Measurements from ENCODE around the gene JCAD. TPM values are rescaled to one million over a fixed set of nuclear protein-coding genes. Genes with fewer than 3 reads are reported as not detected.

JCAD gene
- total and polyA plus RNA-seq, 2 of the 8 experiments (the other 6 are each of a cell fraction or from before 2014, with no cell fraction given) = 0.56 to 5.2 TPM

DNA sequence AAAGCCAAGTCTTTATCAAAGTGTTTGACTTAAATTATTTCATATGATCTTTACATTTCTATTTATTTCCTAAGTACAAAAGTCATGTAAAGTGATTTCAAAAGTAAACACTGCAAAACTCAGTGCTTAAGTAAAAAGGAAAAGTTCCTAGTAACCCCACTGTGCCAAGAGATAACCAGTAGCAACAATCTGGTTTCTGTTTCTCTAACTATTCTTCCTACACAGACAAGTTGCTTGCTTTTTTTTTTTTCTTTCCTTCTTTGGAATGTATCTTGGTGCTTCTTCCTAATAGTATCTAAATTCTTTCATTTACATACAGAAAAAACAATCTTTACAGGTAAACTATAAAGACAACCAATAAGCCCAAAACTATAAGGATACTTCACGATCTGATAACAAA is 3.1 kb downstream of the JCAD start:
- no peak overlapping the region for H3K9ac ChIP-seq (replicated peaks in 1 of 4; ENCODE audit: extremely low read depth in 1 of 4, low read depth in 3 of 4, low read length in 3 of 4)
- H3K9me3 ChIP-seq (ENCODE audit: insufficient read depth in 2 of 2, low read depth in 1 of 2, low read length in 1 of 2) = no peaks in the 10 kb centered on the region
- no peak overlapping the region for H3K4me3 ChIP-seq (ENCODE audit: extremely low read depth in 1 of 4, insufficient read depth in 2 of 4, low read depth in 3 of 4, low read length in 4 of 4)
- POLR2A ChIA-PET (ENCODE audit: partially characterized antibody) = no interaction called here
- TF ChIP-seq ZNF274 (IDR thresholded peaks at IDR 0.05; ENCODE audit: borderline replicate concordance, extremely low read depth, low read length) = no peak
- no peak for TF ChIP-seq TCF12 (IDR thresholded peaks at IDR 0.05; ENCODE audit: low read depth, low read length)
- no peak for TF ChIP-seq CBX5 (IDR thresholded peaks at IDR 0.05; ENCODE audit: low read depth, low read length)
- TF ChIP-seq SUZ12 (IDR thresholded peaks at IDR 0.05; ENCODE audit: low read length) = no peak
- no peak for TF ChIP-seq SP1 (IDR thresholded peaks at IDR 0.05; ENCODE audit: low read depth, low read length)
- no peak for TF ChIP-seq SIX5 (IDR thresholded peaks at IDR 0.05; ENCODE audit: low read depth, low read length)
- TF ChIP-seq, protein P1, sequence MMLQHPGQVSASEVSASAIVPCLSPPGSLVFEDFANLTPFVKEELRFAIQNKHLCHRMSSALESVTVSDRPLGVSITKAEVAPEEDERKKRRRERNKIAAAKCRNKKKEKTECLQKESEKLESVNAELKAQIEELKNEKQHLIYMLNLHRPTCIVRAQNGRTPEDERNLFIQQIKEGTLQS (IDR thresholded peaks at IDR 0.05; ENCODE audit: insufficient read depth, low read depth, low read length) = no peak
- TF ChIP-seq TAF7 (optimal IDR thresholded peaks at IDR 0.05; ENCODE audit: borderline replicate concordance, low read depth, low read length) = no peak
- TF ChIP-seq, protein P2, sequence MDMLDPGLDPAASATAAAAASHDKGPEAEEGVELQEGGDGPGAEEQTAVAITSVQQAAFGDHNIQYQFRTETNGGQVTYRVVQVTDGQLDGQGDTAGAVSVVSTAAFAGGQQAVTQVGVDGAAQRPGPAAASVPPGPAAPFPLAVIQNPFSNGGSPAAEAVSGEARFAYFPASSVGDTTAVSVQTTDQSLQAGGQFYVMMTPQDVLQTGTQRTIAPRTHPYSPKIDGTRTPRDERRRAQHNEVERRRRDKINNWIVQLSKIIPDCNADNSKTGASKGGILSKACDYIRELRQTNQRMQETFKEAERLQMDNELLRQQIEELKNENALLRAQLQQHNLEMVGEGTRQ (IDR thresholded peaks at IDR 0.05; ENCODE audit: low read length) = no peak
- no peak for TF ChIP-seq CBX8 (IDR thresholded peaks at IDR 0.05; ENCODE audit: borderline replicate concordance, low read depth, low read length)
- TF ChIP-seq CREB1 (IDR thresholded peaks at IDR 0.05) = no peak
- no peak overlapping the region for H2BK5ac ChIP-seq (ENCODE audit: low read depth, low read length)
- H2AFZ ChIP-seq (ENCODE audit: low read length) = no peak overlapping the region
- FAIRE-seq = no peak
- no peak overlapping the region for H4K91ac ChIP-seq (replicated peaks; ENCODE audit: insufficient read length, low read length)
- H2BK12ac ChIP-seq (ENCODE audit: low read depth, low read length) = no peak overlapping the region
- no peak overlapping the region for H3K23ac ChIP-seq (ENCODE audit: insufficient read length)
- no peak overlapping the region for H3K4me2 ChIP-seq (ENCODE audit: insufficient read depth in 1 of 2, low read depth in 2 of 2, low read length in 2 of 2)
- H3K18ac ChIP-seq (ENCODE audit: extremely low read depth, low read length) = no peak overlapping the region
- H4K5ac ChIP-seq (ENCODE audit: insufficient read length, low read depth, low read length) = no peak overlapping the region
- H3K4me1 ChIP-seq (replicated peaks in 1 of 4; ENCODE audit: control insufficient read depth in 3 of 4, insufficient read depth in 4 of 4, low read length in 3 of 4) = peaks cover 4 to 15% (median 14%) of the 10 kb centered on the region in 4 experiments
- no peak overlapping the region for H3K4ac ChIP-seq (replicated peaks; ENCODE audit: insufficient read length, low read depth, low read length)
- H2BK120ac ChIP-seq (replicated peaks; ENCODE audit: low read depth, low read length) = no peak overlapping the region
- H2BK20ac ChIP-seq (ENCODE audit: low read length) = no peak overlapping the region
- 69% methylated on average over 1 of the region's 1 CpG; no CpG with 5 or more reads in 1 of the 2 experiments for WGBS, 2 experiments (ENCODE audit: extremely low coverage in 1 of 2, insufficient coverage in 1 of 2, insufficient read length in 1 of 2, insufficient replicate concordance in 2 of 2, low coverage in 1 of 2, low lambda C conversion rate in 2 of 2, missing lambda C conversion rate in 1 of 2)
- CTCF ChIA-PET (ENCODE audit: partially characterized antibody) = no interaction called here
- H3K79me1 ChIP-seq (ENCODE audit: low read depth, low read length) = no peaks in the 10 kb centered on the region
- 0 out of 8 replicates have a peak, but pooled peaks cover 0 to 3% (median 0%) of the 10 kb centered on the region in 4 experiments for H3K36me3 ChIP-seq (ENCODE audit: control insufficient read depth in 2 of 4, insufficient read depth in 4 of 4, low read length in 3 of 4)
- H3K23me2 ChIP-seq (ENCODE audit: low read depth, low read length) = peaks cover 15% of the 10 kb centered on the region
- H3K27me3 ChIP-seq (replicated peaks in 1 of 4; ENCODE audit: control insufficient read depth in 3 of 4, extremely low read depth in 1 of 4, insufficient read depth in 3 of 4, low read length in 3 of 4) = peaks cover 5 to 29% (median 20%) of the 10 kb centered on the region in 4 experiments
- no peak for DNase-seq (ENCODE audit: low read depth in 1 of 2, low spot score in 2 of 2)
- no peaks in the 10 kb centered on the region for H3K79me2 ChIP-seq (ENCODE audit: control insufficient read depth in 1 of 2, insufficient read depth in 2 of 2, low read length in 2 of 2)
- no peak overlapping the region for H3K27ac ChIP-seq (ENCODE audit: low read depth, low read length)
- no peak overlapping the region for H2AK5ac ChIP-seq (ENCODE audit: low read depth, low read length)
- no peak overlapping the region for H4K8ac ChIP-seq (ENCODE audit: extremely low read depth, insufficient read depth, low read length)
- no peak overlapping the region for H2BK15ac ChIP-seq (ENCODE audit: low read length)
- H3K56ac ChIP-seq (replicated peaks; ENCODE audit: insufficient read length, low read depth, low read length) = no peak overlapping the region
- H3K14ac ChIP-seq (ENCODE audit: insufficient read length) = no peak overlapping the region
- peaks cover 0 to 4% of the 10 kb centered on the region in 2 experiments for H4K20me1 ChIP-seq (replicated peaks in 1 of 2; ENCODE audit: control insufficient read depth in 1 of 2, insufficient read depth in 2 of 2, low read length in 2 of 2)
